GM12878 (cell line): ENCODE measurements around the gene RYR2. TPM values are rescaled to one million over a fixed set of nuclear protein-coding genes. Genes with fewer than 3 reads are reported as not detected.

Experiments
- ATAC-seq: fragments of 200-7000 bp; cut with Tn5 transposase; 3 replicates; pipeline ENCODE4 v1.9.1; 2020; ENCODE audit warnings: mild to moderate bottlenecking, moderate library complexity
- BruUV-seq: library from RNA; stranded (reverse); fragments of 400-500 nt; replicated peaks from 2 replicates; lab custom pipeline; 2021; lab: Mats Ljungman, UMichigan
- CTCF ChIA-PET: fragments of 300-600 bp; sonication (Branson Sonifier 250); formaldehyde crosslinking; extraction: SDS; loops from one replicate; lab custom pipeline; 2021; ENCODE audit warnings: inconsistent platforms; lab: Yijun Ruan, JAX
- POLR2A ChIA-PET: fragments of 350-600 bp; formaldehyde crosslinking; extraction: SDS; loops from one replicate; lab custom pipeline; 2021; ENCODE audit warnings: inconsistent platforms; lab: Charles Lee
- RAD21 ChIA-PET: fragments of 300-600 bp; sonication (Branson Sonifier 250); formaldehyde crosslinking; loops from one replicate; lab custom pipeline; 2023; ENCODE audit warnings: antibody characterized with exemption; ENCODE audit not compliant: unreplicated experiment; lab: Charles Lee
- SMC1A ChIA-PET: fragments of 300-600 bp; sonication (Branson Sonifier 250); formaldehyde crosslinking; loops from one replicate; lab custom pipeline; 2023; ENCODE audit not compliant: unreplicated experiment, uncharacterized antibody; lab: Charles Lee
- DNase-seq: peaks from one replicate; pipeline ENCODE4 v3.0.0-alpha.2; 2011; ENCODE audit warnings: low read depth, low spot score
- FAIRE-seq: peaks from 3 replicates; lab custom pipeline; 2011; peaks lifted over from hg19 to GRCh38; lab: Jason Lieb, UNC
- H2AFZ ChIP-seq: 2 replicates; pipeline ENCODE4 v1.6.0; 2011; ENCODE audit warnings: low read depth, low read length, control low read depth; ENCODE audit not compliant: control insufficient read depth
- H3K27ac ChIP-seq: 2 replicates; pipeline ENCODE4 v1.5.1; 2011; ENCODE audit warnings: control low read depth; ENCODE audit not compliant: control insufficient read depth, insufficient read depth
- H3K27me3 ChIP-seq, 2 experiments: replicated peaks in 1 of 2; 2 replicates each; pipeline versions ENCODE4 v1.6.0 to v1.6.1; 2011; ENCODE audit warnings: low read length in 1 of 2; ENCODE audit not compliant: control insufficient read depth in 2 of 2, insufficient read depth in 2 of 2
- H3K36me3 ChIP-seq, 2 experiments: 2 replicates each; pipeline ENCODE4 v1.5.1; 2011; ENCODE audit warnings: low read length in 1 of 2; ENCODE audit not compliant: control insufficient read depth in 2 of 2, insufficient read depth in 2 of 2
- H3K4me1 ChIP-seq: 2 replicates; pipeline ENCODE4 v1.6.1; 2011; ENCODE audit warnings: mild to moderate bottlenecking, low read length, moderate library complexity, mixed read lengths; ENCODE audit not compliant: control insufficient read depth, insufficient read depth
- H3K4me2 ChIP-seq: 2 replicates; pipeline ENCODE4 v1.6.0; 2011; ENCODE audit warnings: control low read depth; ENCODE audit not compliant: control insufficient read depth, insufficient read depth
- H3K4me3 ChIP-seq: fragments of 200-600 bp; sonication (generic); 2 replicates; pipeline ENCODE4 v1.5.1; 2016
- H3K79me2 ChIP-seq: 2 replicates; pipeline ENCODE4 v1.6.0; 2011; ENCODE audit warnings: low read length; ENCODE audit not compliant: control insufficient read depth, insufficient read depth
- H3K9ac ChIP-seq: 2 replicates; pipeline ENCODE4 v1.8.0; 2011; ENCODE audit warnings: low read length, control low read depth, mixed read lengths; ENCODE audit not compliant: control insufficient read depth, insufficient read depth
- H3K9me3 ChIP-seq: replicated peaks from 3 replicates; pipeline ENCODE4 v1.5.1; 2011; ENCODE audit warnings: mild to moderate bottlenecking, low read length; ENCODE audit not compliant: control insufficient read depth, insufficient read depth
- H4K20me1 ChIP-seq: 2 replicates; pipeline ENCODE4 v1.6.0; 2011; ENCODE audit not compliant: control insufficient read depth, insufficient read depth
- CBX5 ChIP-seq: sonication (generic); IDR thresholded peaks from 2 replicates; pipeline ENCODE4 v1.6.1; 2016; ENCODE audit warnings: low read depth, moderate library complexity, mild to moderate bottlenecking, inconsistent platforms
- CREM ChIP-seq: IDR thresholded peaks from 2 replicates; pipeline ENCODE4 v1.6.1; 2014; ENCODE audit warnings: antibody characterized with exemption, low read depth
- MEF2A ChIP-seq: IDR thresholded peaks from 2 replicates; pipeline ENCODE4 v1.6.1; 2011; ENCODE audit warnings: low read depth, mild to moderate bottlenecking, low read length, moderate library complexity; ENCODE audit not compliant: insufficient read depth
- NBN ChIP-seq: fragments of 450-650 bp; IDR thresholded peaks from 2 replicates; pipeline ENCODE4 v1.6.1; 2016
- POU2F2 ChIP-seq: IDR thresholded peaks from 3 replicates; pipeline ENCODE4 v1.6.1; 2011; ENCODE audit warnings: low read depth, mild to moderate bottlenecking, low read length, borderline replicate concordance
- RCOR1 ChIP-seq: conservative IDR thresholded peaks from 2 replicates; pipeline ENCODE4 v1.6.1; 2012; ENCODE audit warnings: low read depth, low read length, improper control_type of control experiment
- SMAD1 ChIP-seq: fragments of 450-650 bp; IDR thresholded peaks from 2 replicates; pipeline ENCODE4 v1.6.1; 2018; ENCODE audit warnings: mild to moderate bottlenecking, low read depth; ENCODE audit not compliant: partially characterized antibody
- SMARCA5 ChIP-seq: fragments of 450-650 bp; IDR thresholded peaks from 2 replicates; pipeline ENCODE4 v1.6.1; 2017; ENCODE audit warnings: mild to moderate bottlenecking
- SP1 ChIP-seq: IDR thresholded peaks from one replicate; pipeline ENCODE4 v1.6.1; 2011; ENCODE audit warnings: low read depth, low read length
- whole genome bisulfite sequencing: methylation state at CpG from one replicate; pipeline ENCODE4 v1.1.6; 2016; ENCODE audit warnings: low lambda C conversion rate; ENCODE audit not compliant: insufficient replicate concordance, insufficient coverage; ENCODE audit errors: missing lambda C conversion rate; 5-methylcytosine and 5-hydroxymethylcytosine counted together
- in situ Hi-C: fragments of 300-500 bp; cut with MboI; formaldehyde crosslinking; loops from 9 replicates; pipeline ENCODE4 v1.14.3; 2018; ENCODE audit warnings: mixed read lengths
- intact Hi-C: fragments of 100-400 bp; cut with micrococcal nuclease; formaldehyde crosslinking; loops from one replicate; pipeline ENCODE4 v1.14.2; 2022; ENCODE audit not compliant: unreplicated experiment
- polyA plus RNA-seq, 11 experiments: library from polyadenylated mRNA; depleted of rRNA in 4 of 11; unstranded in 6 of 11; stranded (reverse) in 5 of 11; fragments of >200 nt; fragmentation: Nextera tagmentation in 4 of 11; fragmentation: Illumina TruSeq in 1 of 11; extraction: Ambion mirVana in 4 of 11; extraction: Trizol in 1 of 11; gene quantifications; 1 replicate in 1 of 11; 2 replicates in 10 of 11; pipeline versions ENCODE4 v1.2.1 to v1.2.3, GENCODE V29; 2011 to 2016; ENCODE audit warnings: inconsistent platforms in 2 of 11, missing spikeins in 2 of 11, low read depth in 1 of 11
- total RNA-seq, 4 experiments: library from RNA; depleted of rRNA in 3 of 4; stranded (reverse); fragments of >200 nt in 3 of 4; fragmentation: Illumina TruSeq in 1 of 4; extraction: Trizol in 1 of 4; gene quantifications; 2 replicates each; pipeline versions ENCODE4 v1.2.1 to v1.2.3, GENCODE V29; 2013 to 2021
- TF ChIP-seq, protein P1 (sequence below): fragments of 450-650 bp; IDR thresholded peaks from 2 replicates; pipeline ENCODE4 v1.6.1; 2017; ENCODE audit warnings: low read depth, mild to moderate bottlenecking, moderate library complexity
- TF ChIP-seq, protein P2 (sequence below): IDR thresholded peaks from 2 replicates; pipeline ENCODE4 v1.6.1; 2012; ENCODE audit warnings: mild to moderate bottlenecking, low read depth, low read length
- TF ChIP-seq, protein P3 (sequence below), 3 experiments: IDR thresholded peaks in 2 of 3; conservative IDR thresholded peaks in 1 of 3; 2 replicates each; pipeline ENCODE4 v1.5.1; 2011; ENCODE audit warnings: low read depth in 3 of 3, low read length in 3 of 3, mild to moderate bottlenecking in 3 of 3, control low read depth in 2 of 3, moderate library complexity in 2 of 3, inconsistent platforms in 1 of 3, mixed read lengths in 1 of 3; ENCODE audit not compliant: control insufficient read depth in 2 of 3, insufficient read depth in 1 of 3; ENCODE audit errors: extremely low read depth in 1 of 3

RYR2 gene
- total and polyA plus RNA-seq, 10 of the 15 experiments (the other 5 are each of a cell fraction or from before 2014, with no cell fraction given): 0.01 to 0.04 TPM; not detected in 8

DNA sequence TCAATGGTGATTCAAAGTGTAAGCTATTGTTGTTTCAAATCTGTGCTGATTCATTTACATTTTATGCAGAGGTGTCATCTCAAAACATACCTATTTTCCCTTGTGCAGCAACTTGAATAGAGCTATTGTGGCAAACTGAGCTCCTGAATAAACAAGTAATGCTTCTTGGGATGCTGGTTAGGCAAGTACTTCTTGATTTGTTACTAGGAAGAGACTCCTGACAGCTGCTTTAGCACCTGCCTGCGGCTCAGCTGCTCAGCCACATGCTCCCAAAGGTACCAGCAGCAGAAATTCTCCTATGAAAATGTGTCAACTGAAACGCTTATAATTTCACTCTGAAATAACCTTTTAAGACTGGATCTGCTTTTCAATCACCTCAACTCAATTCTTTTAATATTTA lies 352.3 kb downstream of the RYR2 start:
- in situ Hi-C loops: no loop called here
- SMC1A ChIA-PET: interaction anchor here (0.6 kb wide), 1 partner anchor 323 kb away, joined by 3 read pairs; no protein-coding TSS in a partner anchor
- FAIRE-seq: no peak

DNA sequence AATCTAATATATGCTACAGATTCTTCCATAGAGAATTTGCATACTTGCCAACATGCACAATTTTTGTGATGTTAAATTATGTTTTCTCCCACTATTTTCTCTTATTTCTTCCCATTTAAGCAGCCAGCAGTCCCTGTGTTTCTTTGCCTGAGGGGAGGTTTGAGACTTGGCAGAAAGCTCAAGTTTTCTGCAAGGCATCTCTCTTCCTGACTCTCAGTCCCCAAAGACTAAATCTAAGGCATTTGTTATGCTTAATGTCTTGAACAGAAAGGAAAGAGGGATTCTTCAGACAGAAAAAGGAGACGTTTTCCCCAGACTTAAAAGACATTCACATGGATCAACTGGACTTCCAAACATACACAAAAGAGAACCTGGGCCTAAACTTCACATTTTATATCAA lies 354.4 kb downstream of the RYR2 start:
- intact Hi-C loops: no loop called here
- ChIA-PET SMC1A (no interaction called here), CTCF (no interaction called here), POLR2A (no interaction called here), RAD21 (no interaction called here)
- Histone ChIP-seq H3K36me3 (no peaks in the 10 kb centered on the region), H3K79me2 (no peaks in the 10 kb centered on the region), H3K9me3 (no peaks in the 10 kb centered on the region), H3K27me3 (no peaks in the 10 kb centered on the region), H3K4me1 (no peaks in the 10 kb centered on the region), H3K4me3 (no peak overlapping the region), H4K20me1 (no peaks in the 10 kb centered on the region), H2AFZ (no peak overlapping the region), H3K27ac (no peak overlapping the region), H3K4me2 (no peak overlapping the region), H3K9ac (no peak overlapping the region)
- ATAC-seq (no peak), FAIRE-seq (no peak), DNase-seq (no peak)
- BruUV-seq: no TSS peak
- in situ Hi-C loops: no loop called here
- WGBS: 0% methylated on average over 1 of the region's 1 CpG
- TF ChIP-seq SMAD1 (no peak), NBN (no peak), RCOR1 (no peak), MEF2A (no peak), POU2F2 (no peak), CBX5 (no peak), SMARCA5 (no peak)
- TF ChIP-seq, protein P1, sequence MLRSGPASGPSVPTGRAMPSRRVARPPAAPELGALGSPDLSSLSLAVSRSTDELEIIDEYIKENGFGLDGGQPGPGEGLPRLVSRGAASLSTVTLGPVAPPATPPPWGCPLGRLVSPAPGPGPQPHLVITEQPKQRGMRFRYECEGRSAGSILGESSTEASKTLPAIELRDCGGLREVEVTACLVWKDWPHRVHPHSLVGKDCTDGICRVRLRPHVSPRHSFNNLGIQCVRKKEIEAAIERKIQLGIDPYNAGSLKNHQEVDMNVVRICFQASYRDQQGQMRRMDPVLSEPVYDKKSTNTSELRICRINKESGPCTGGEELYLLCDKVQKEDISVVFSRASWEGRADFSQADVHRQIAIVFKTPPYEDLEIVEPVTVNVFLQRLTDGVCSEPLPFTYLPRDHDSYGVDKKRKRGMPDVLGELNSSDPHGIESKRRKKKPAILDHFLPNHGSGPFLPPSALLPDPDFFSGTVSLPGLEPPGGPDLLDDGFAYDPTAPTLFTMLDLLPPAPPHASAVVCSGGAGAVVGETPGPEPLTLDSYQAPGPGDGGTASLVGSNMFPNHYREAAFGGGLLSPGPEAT: no peak
- TF ChIP-seq, protein P2, sequence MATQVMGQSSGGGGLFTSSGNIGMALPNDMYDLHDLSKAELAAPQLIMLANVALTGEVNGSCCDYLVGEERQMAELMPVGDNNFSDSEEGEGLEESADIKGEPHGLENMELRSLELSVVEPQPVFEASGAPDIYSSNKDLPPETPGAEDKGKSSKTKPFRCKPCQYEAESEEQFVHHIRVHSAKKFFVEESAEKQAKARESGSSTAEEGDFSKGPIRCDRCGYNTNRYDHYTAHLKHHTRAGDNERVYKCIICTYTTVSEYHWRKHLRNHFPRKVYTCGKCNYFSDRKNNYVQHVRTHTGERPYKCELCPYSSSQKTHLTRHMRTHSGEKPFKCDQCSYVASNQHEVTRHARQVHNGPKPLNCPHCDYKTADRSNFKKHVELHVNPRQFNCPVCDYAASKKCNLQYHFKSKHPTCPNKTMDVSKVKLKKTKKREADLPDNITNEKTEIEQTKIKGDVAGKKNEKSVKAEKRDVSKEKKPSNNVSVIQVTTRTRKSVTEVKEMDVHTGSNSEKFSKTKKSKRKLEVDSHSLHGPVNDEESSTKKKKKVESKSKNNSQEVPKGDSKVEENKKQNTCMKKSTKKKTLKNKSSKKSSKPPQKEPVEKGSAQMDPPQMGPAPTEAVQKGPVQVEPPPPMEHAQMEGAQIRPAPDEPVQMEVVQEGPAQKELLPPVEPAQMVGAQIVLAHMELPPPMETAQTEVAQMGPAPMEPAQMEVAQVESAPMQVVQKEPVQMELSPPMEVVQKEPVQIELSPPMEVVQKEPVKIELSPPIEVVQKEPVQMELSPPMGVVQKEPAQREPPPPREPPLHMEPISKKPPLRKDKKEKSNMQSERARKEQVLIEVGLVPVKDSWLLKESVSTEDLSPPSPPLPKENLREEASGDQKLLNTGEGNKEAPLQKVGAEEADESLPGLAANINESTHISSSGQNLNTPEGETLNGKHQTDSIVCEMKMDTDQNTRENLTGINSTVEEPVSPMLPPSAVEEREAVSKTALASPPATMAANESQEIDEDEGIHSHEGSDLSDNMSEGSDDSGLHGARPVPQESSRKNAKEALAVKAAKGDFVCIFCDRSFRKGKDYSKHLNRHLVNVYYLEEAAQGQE: no peak
- TF ChIP-seq, protein P3, sequence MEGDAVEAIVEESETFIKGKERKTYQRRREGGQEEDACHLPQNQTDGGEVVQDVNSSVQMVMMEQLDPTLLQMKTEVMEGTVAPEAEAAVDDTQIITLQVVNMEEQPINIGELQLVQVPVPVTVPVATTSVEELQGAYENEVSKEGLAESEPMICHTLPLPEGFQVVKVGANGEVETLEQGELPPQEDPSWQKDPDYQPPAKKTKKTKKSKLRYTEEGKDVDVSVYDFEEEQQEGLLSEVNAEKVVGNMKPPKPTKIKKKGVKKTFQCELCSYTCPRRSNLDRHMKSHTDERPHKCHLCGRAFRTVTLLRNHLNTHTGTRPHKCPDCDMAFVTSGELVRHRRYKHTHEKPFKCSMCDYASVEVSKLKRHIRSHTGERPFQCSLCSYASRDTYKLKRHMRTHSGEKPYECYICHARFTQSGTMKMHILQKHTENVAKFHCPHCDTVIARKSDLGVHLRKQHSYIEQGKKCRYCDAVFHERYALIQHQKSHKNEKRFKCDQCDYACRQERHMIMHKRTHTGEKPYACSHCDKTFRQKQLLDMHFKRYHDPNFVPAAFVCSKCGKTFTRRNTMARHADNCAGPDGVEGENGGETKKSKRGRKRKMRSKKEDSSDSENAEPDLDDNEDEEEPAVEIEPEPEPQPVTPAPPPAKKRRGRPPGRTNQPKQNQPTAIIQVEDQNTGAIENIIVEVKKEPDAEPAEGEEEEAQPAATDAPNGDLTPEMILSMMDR (IDR thresholded peaks at IDR 0.05 in 2 of 3, conservative IDR thresholded peaks at IDR 0.05 in 1 of 3; ENCODE audit: control insufficient read depth in 2 of 3, extremely low read depth in 1 of 3, insufficient read depth in 1 of 3, low read depth in 3 of 3, low read length in 3 of 3): no peak

More for the DNA sequence above, 352.3 kb downstream of the RYR2 start:
- POLR2A ChIA-PET: no interaction called here
- no peaks in the 10 kb centered on the region for H3K36me3 ChIP-seq
- ATAC-seq (no peak), DNase-seq (no peak)
- no peak overlapping the region for H3K27ac ChIP-seq
- TF ChIP-seq CREM (no peak), SP1 (no peak)
- RAD21 ChIA-PET: no interaction called here
- H3K4me3 ChIP-seq: no peak overlapping the region
- 15% methylated on average over 2 of the region's 2 CpGs for WGBS
- no peak overlapping the region for H2AFZ ChIP-seq
- no peaks in the 10 kb centered on the region for H3K79me2 ChIP-seq
- H3K27me3 ChIP-seq: no peaks in the 10 kb centered on the region
- intact Hi-C loops: no loop called here
- H3K9me3 ChIP-seq: no peaks in the 10 kb centered on the region
- BruUV-seq: no TSS peak
- no peak overlapping the region for H3K9ac ChIP-seq
- no peaks in the 10 kb centered on the region for H4K20me1 ChIP-seq
- CTCF ChIA-PET: no interaction called here
- H3K4me2 ChIP-seq: no peak overlapping the region
- no peaks in the 10 kb centered on the region for H3K4me1 ChIP-seq
